HG03520 (cell line): ENCODE measurements around the gene OR5B21.

Experiments used
- ATAC-seq: cut with Tn5 transposase; IDR thresholded peaks from one replicate; pipeline ENCODE4 v1.9.1; 2021; ENCODE audit warnings: mild to moderate bottlenecking, moderate library complexity; ENCODE audit not compliant: unreplicated experiment

OR5B21 gene

GRCh38 chr11:58494101-58494500 is 13.8 kb downstream of the OR5B21 start:
- ATAC-seq = no peak

GRCh38 chr11:58493676-58494075 is 14.2 kb downstream of the OR5B21 start:
- ATAC-seq = no peak

GRCh38 chr11:58490827-58491226 is 17.1 kb downstream of the OR5B21 start:
- no peak for ATAC-seq

- ATAC-seq = no peak
These were observed 20.7 kb downstream of the OR5B21 start for GRCh38 chr11:58487170-58487569.

GRCh38 chr11:58485961-58486360 is 21.9 kb downstream of the OR5B21 start:
- ATAC-seq = no peak

GRCh38 chr11:58471892-58472291 is 36.0 kb downstream of the OR5B21 start:
- no peak for ATAC-seq

- ATAC-seq = no peak
These were observed 41.6 kb downstream of the OR5B21 start for GRCh38 chr11:58466293-58466692.

- ATAC-seq = no peak
These were observed 42.2 kb downstream of the OR5B21 start for GRCh38 chr11:58465690-58466089.
